H9 (cell line): ENCODE measurements around the gene DAB1. TPM values are rescaled to one million over a fixed set of nuclear protein-coding genes. Genes with fewer than 3 reads are reported as not detected.

Experiments used
- DNase-seq: peaks from one replicate; pipeline ENCODE4 v3.0.0-alpha.2; 2017
- H2AFZ ChIP-seq: one replicate; pipeline ENCODE4 v1.6.1; 2013; ENCODE audit warnings: mild to moderate bottlenecking, low read length, control low read depth, moderate library complexity
- H2AK5ac ChIP-seq: 2 replicates; pipeline ENCODE4 v1.6.1; 2013; ENCODE audit warnings: low read length, control low read depth, mixed read lengths; ENCODE audit not compliant: insufficient read length
- H2BK120ac ChIP-seq: one replicate; pipeline ENCODE4 v1.6.1; 2013; ENCODE audit warnings: low read depth, mild to moderate bottlenecking, low read length, control low read depth, inconsistent platforms; ENCODE audit not compliant: poor library complexity, severe bottlenecking
- H2BK12ac ChIP-seq: 2 replicates; pipeline ENCODE4 v1.6.1; 2013; ENCODE audit warnings: low read length, control low read depth, mixed read lengths, low read depth; ENCODE audit not compliant: insufficient read length
- H2BK15ac ChIP-seq: 2 replicates; pipeline ENCODE4 v1.6.1; 2013; ENCODE audit warnings: low read depth, low read length, control low read depth
- H2BK20ac ChIP-seq: one replicate; pipeline ENCODE4 v1.6.1; 2013; ENCODE audit warnings: low read depth, mild to moderate bottlenecking, low read length, control low read depth, inconsistent platforms; ENCODE audit not compliant: poor library complexity, severe bottlenecking
- H2BK5ac ChIP-seq: 2 replicates; pipeline ENCODE4 v1.6.1; 2013; ENCODE audit warnings: low read length, control low read depth, mixed read lengths; ENCODE audit not compliant: insufficient read length
- H3K14ac ChIP-seq: 2 replicates; pipeline ENCODE4 v1.6.1; 2013; ENCODE audit warnings: low read length, control low read depth; ENCODE audit not compliant: insufficient read depth
- H3K18ac ChIP-seq: 2 replicates; pipeline ENCODE4 v1.6.1; 2013; ENCODE audit warnings: low read depth, mild to moderate bottlenecking, mixed read lengths, low read length, control low read depth; ENCODE audit not compliant: insufficient read length
- H3K23ac ChIP-seq: 2 replicates; pipeline ENCODE4 v1.6.1; 2013; ENCODE audit warnings: low read length, control low read depth, mixed read lengths, low read depth; ENCODE audit not compliant: insufficient read length
- H3K23me2 ChIP-seq: 2 replicates; pipeline ENCODE4 v1.6.1; 2013; ENCODE audit warnings: low read depth, mild to moderate bottlenecking, mixed read lengths, low read length, control low read depth; ENCODE audit not compliant: insufficient read length, poor library complexity, severe bottlenecking
- H3K27ac ChIP-seq: 2 replicates; pipeline ENCODE4 v1.5.1; 2013; ENCODE audit warnings: low read length, control low read depth, mixed read lengths, low read depth; ENCODE audit not compliant: insufficient read length
- H3K27me3 ChIP-seq: 2 replicates; pipeline ENCODE4 v1.6.1; 2013; ENCODE audit warnings: low read length, control low read depth, inconsistent platforms; ENCODE audit not compliant: insufficient read depth
- H3K4ac ChIP-seq: 2 replicates; pipeline ENCODE4 v1.6.1; 2013; ENCODE audit warnings: low read depth, mild to moderate bottlenecking, control low read depth, inconsistent platforms, low read length, moderate library complexity
- H3K4me1 ChIP-seq: 2 replicates; pipeline ENCODE4 v1.6.1; 2013; ENCODE audit warnings: low read length, control low read depth, inconsistent platforms; ENCODE audit not compliant: insufficient read depth
- H3K4me2 ChIP-seq: 2 replicates; pipeline ENCODE4 v1.6.1; 2013; ENCODE audit warnings: low read length, control low read depth, mixed read lengths; ENCODE audit not compliant: insufficient read length, insufficient read depth
- H3K56ac ChIP-seq: 2 replicates; pipeline ENCODE4 v1.6.1; 2013; ENCODE audit warnings: low read depth, mild to moderate bottlenecking, mixed read lengths, low read length, control low read depth; ENCODE audit not compliant: insufficient read length
- H3K79me1 ChIP-seq: 2 replicates; pipeline ENCODE4 v1.6.1; 2013; ENCODE audit warnings: low read depth, mild to moderate bottlenecking, moderate library complexity, low read length, control low read depth, inconsistent platforms; ENCODE audit not compliant: insufficient read depth, poor library complexity, severe bottlenecking
- H3K79me2 ChIP-seq: 2 replicates; pipeline ENCODE4 v1.6.1; 2013; ENCODE audit warnings: low read length, control low read depth, inconsistent platforms; ENCODE audit not compliant: insufficient read depth
- H3K9ac ChIP-seq: 2 replicates; pipeline ENCODE4 v1.6.1; 2013; ENCODE audit warnings: low read length, control low read depth, mixed read lengths; ENCODE audit not compliant: insufficient read length; ENCODE audit errors: extremely low read depth
- H3K9me3 ChIP-seq: one replicate; pipeline ENCODE4 v1.6.1; 2013; ENCODE audit warnings: low read depth, low read length, inconsistent platforms; ENCODE audit not compliant: control insufficient read depth
- H3T11ph ChIP-seq: one replicate; pipeline ENCODE4 v1.6.1; 2013; ENCODE audit warnings: mild to moderate bottlenecking, low read length, control low read depth, inconsistent platforms
- H4K20me1 ChIP-seq: one replicate; pipeline ENCODE4 v1.6.1; 2013; ENCODE audit not compliant: control insufficient read depth, insufficient read length, insufficient read depth
- H4K5ac ChIP-seq: 2 replicates; pipeline ENCODE4 v1.6.1; 2013; ENCODE audit warnings: low read depth, mild to moderate bottlenecking, mixed read lengths, low read length, control low read depth; ENCODE audit not compliant: insufficient read length
- H4K8ac ChIP-seq: replicated peaks from 2 replicates; pipeline ENCODE4 v1.6.1; 2013; ENCODE audit warnings: low read length, control low read depth, mixed read lengths, low read depth; ENCODE audit not compliant: insufficient read length
- H4K91ac ChIP-seq: 2 replicates; pipeline ENCODE4 v1.6.1; 2013; ENCODE audit warnings: low read depth, mild to moderate bottlenecking, moderate library complexity, mixed read lengths, low read length, control low read depth; ENCODE audit not compliant: insufficient read length
- H3K27ac Mint-ChIP-seq, 3 experiments: 2 replicates in 2 of 3; 3 replicates in 1 of 3; pipeline ENCODE4 v1.8.0; 2020 to 2021; ENCODE audit warnings: mixed read lengths in 3 of 3, mild to moderate bottlenecking in 1 of 3, moderate library complexity in 1 of 3
- H3K27me3 Mint-ChIP-seq: 2 replicates; pipeline ENCODE4 v1.8.0; 2021; ENCODE audit warnings: low read depth, mild to moderate bottlenecking, moderate library complexity, mixed read lengths
- H3K36me3 Mint-ChIP-seq, 3 experiments: 2 replicates in 2 of 3; 3 replicates in 1 of 3; pipeline ENCODE4 v1.8.0; 2020 to 2021; ENCODE audit warnings: low read depth in 3 of 3, mixed read lengths in 3 of 3; ENCODE audit not compliant: insufficient read depth in 1 of 3
- H3K4me1 Mint-ChIP-seq, 2 experiments: 2 replicates each; pipeline ENCODE4 v1.8.0; 2020; ENCODE audit warnings: mixed read lengths in 2 of 2
- H3K4me3 Mint-ChIP-seq, 2 experiments: 2 replicates in 1 of 2; 3 replicates in 1 of 2; pipeline ENCODE4 v1.8.0; 2020 to 2021; ENCODE audit warnings: mild to moderate bottlenecking in 2 of 2, mixed read lengths in 2 of 2, moderate library complexity in 1 of 2
- H3K9me3 Mint-ChIP-seq, 2 experiments: 2 replicates in 1 of 2; 3 replicates in 1 of 2; pipeline ENCODE4 v1.8.0; 2020; ENCODE audit warnings: mild to moderate bottlenecking in 2 of 2, mixed read lengths in 2 of 2, moderate library complexity in 1 of 2
- WGBS: extraction: QIAGEN DNeasy Blood & Tissue Kit; methylation state at CpG from one replicate; pipeline ENCODE4 v1.1.7; 2013; ENCODE audit warnings: missing lambda C conversion rate, low lambda C conversion rate, mixed read lengths; ENCODE audit not compliant: insufficient read length; ENCODE audit errors: extremely low coverage; 5-methylcytosine and 5-hydroxymethylcytosine counted together
- total RNA-seq: library from RNA; stranded (reverse); gene quantifications from 2 replicates; pipeline ENCODE4 v1.2.1, GENCODE V29; 2021
- TF ChIP-seq, protein P1 (sequence below): fragments of 200-600 bp; sonication (generic); conservative IDR thresholded peaks from 3 replicates; pipeline ENCODE4 v1.8.0; 2021; ENCODE audit warnings: antibody characterized with exemption, mild to moderate bottlenecking

The DAB1 gene
- total RNA-seq, 1 experiment from 2014 or later: 9.3 TPM

GRCh38 chr1:56964349-56965017 lies 459.4 kb downstream of the DAB1 start:
- Histone ChIP-seq H2BK20ac (no peak overlapping the region), H3K27me3 (no peaks in the 10 kb centered on the region), H3K18ac (no peak overlapping the region), H3K79me2 (no peaks in the 10 kb centered on the region), H3T11ph (no peak overlapping the region), H4K5ac (no peak overlapping the region), H3K4ac (no peak overlapping the region), H3K27ac (no peak overlapping the region), H4K91ac (no peak overlapping the region), H3K14ac (peak overlapping the region; percentile 54), H2AFZ (no peak overlapping the region), H3K79me1 (no peaks in the 10 kb centered on the region), H3K56ac (no peak overlapping the region), H4K8ac (no peak overlapping the region), H2BK15ac (no peak overlapping the region), H4K20me1 (no peaks in the 10 kb centered on the region), H2AK5ac (no peak overlapping the region), H3K23me2 (no peaks in the 10 kb centered on the region), H2BK120ac (no peak overlapping the region), H3K9ac (no peak overlapping the region), H3K9me3 (no peaks in the 10 kb centered on the region), H2BK5ac (no peak overlapping the region), H3K4me2 (no peak overlapping the region), H2BK12ac (no peak overlapping the region), H3K23ac (no peak overlapping the region), H3K4me1 (no peaks in the 10 kb centered on the region)
- TF ChIP-seq, protein P1, sequence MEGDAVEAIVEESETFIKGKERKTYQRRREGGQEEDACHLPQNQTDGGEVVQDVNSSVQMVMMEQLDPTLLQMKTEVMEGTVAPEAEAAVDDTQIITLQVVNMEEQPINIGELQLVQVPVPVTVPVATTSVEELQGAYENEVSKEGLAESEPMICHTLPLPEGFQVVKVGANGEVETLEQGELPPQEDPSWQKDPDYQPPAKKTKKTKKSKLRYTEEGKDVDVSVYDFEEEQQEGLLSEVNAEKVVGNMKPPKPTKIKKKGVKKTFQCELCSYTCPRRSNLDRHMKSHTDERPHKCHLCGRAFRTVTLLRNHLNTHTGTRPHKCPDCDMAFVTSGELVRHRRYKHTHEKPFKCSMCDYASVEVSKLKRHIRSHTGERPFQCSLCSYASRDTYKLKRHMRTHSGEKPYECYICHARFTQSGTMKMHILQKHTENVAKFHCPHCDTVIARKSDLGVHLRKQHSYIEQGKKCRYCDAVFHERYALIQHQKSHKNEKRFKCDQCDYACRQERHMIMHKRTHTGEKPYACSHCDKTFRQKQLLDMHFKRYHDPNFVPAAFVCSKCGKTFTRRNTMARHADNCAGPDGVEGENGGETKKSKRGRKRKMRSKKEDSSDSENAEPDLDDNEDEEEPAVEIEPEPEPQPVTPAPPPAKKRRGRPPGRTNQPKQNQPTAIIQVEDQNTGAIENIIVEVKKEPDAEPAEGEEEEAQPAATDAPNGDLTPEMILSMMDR: no peak
- no peak overlapping the region for H3K4me3 Mint-ChIP-seq
- peaks cover 2% of the 10 kb centered on the region; the same call in 1 of the 2 replicates for H3K27me3 Mint-ChIP-seq
- DNase-seq: no peak
- 0 out of 4 replicates have a peak, but pooled peaks cover 0 to 5% of the 10 kb centered on the region in 2 experiments for H3K4me1 Mint-ChIP-seq
- no peaks in the 10 kb centered on the region for H3K9me3 Mint-ChIP-seq
- no peaks in the 10 kb centered on the region for H3K36me3 Mint-ChIP-seq
- WGBS: no CpG with 5 or more reads among the region's 9 CpGs
- peak overlapping the region in 1 of 3 experiments; percentile 3; a peak in 1 of 7 replicates for H3K27ac Mint-ChIP-seq
